Activated gamma-delta T cell treated with anti-CD3 and anti-CD28 coated beads, Interleukin-2, amount 50 U/mL, for 16 hours (primary cell): ENCODE data around the gene STYXL2.

Experiments
- DNase-seq: peaks from one replicate; pipeline ENCODE4 v3.0.0-alpha.2; 2020; ENCODE audit warnings: low read depth

STYXL2 gene

GRCh38 chr1:167081594-167082156 lies 12.2 kb upstream of the STYXL2 start:
- DNase-seq: no peak

- no peak for DNase-seq
Observed at GRCh38 chr1:167082511-167083027, 11.3 kb upstream of the STYXL2 start.

DNA sequence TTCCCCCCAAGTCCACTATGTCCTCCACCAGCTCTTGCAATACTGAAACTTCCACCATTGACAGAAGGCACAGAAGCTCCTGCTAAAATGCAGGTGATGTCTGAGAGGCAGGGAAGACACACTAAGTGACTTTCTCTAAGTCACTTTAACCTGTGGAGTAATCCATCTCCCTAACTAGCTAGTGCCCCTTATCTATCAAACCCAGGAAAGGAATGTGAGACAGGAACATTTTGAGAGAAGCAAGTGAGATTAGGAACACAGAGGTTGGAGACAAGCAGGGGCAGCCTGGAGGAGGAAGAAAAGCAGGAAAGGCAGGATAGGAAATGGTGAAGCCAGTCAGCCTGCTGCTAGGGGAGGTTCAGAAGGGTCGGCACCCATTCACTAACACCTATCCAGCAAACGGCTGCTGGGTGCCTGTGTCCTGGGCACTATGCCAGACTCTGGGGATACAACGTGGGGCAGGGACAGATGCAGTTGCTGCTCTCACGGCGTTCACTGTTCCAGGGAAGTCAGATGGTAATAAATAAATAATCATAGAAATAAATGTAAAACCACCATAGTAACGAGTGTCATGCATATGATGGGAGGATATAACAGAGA lies 10.7 kb upstream of the STYXL2 start:
- DNase-seq: no peak

- no peak for DNase-seq
Observed at GRCh38 chr1:167083871-167084270, 10.0 kb upstream of the STYXL2 start.

DNA sequence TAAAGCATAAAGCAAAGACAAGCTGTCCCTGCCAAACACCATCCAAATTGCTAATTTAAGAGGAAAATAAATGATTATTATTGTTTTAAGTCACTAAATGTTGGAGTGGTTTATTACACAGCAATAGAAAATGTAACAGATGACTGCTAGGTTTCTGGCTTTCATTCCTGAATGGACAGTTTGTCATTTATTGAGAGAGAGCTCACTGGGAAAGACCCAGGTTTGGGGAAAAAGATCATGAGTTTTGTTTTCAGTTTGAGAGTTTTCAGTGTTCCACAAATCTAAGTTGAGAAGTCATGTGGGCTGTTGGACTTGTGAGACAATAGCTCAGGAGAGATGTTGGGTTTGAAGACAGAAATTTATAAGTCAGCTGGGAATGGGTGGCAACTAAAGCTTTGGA lies 9.1 kb upstream of the STYXL2 start:
- no peak for DNase-seq

- no peak for DNase-seq
Observed at GRCh38 chr1:167086033-167086432, 7.8 kb upstream of the STYXL2 start.

- no peak for DNase-seq
Observed at GRCh38 chr1:167086768-167087167, 7.1 kb upstream of the STYXL2 start.

DNA sequence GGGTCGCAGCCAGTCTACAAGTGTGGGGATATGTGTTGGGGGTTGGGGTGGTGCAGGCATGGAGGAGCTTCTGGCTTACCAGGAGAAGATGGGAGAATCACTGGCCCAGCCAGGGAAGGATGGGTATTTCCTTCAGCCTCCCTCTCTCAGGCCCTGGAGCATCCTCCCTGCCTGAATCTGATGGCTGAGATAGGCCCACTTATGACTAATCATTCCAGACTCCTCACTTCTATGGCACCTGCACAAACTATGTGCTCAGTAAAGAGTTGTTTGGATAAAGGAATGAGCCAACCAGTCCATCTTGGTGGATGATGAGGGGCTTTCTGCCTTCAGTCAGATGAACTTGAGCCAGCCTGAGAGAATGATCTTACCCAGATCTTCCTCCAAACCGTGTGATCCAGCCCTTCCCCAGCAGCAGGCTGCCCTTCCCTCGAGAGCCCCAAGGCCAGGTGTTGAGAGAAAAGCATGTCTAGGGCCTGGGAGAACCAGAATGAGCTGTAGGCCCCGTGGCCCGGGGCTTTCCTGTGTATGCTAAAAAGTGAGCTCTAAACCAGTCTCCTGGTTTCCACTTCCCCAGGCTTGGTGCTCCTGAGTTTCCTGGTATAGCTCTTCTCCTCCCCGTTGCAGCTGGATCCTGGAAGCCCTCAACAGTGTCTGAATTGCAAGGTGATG lies 5.0 kb upstream of the STYXL2 start:
- no peak for DNase-seq

DNA sequence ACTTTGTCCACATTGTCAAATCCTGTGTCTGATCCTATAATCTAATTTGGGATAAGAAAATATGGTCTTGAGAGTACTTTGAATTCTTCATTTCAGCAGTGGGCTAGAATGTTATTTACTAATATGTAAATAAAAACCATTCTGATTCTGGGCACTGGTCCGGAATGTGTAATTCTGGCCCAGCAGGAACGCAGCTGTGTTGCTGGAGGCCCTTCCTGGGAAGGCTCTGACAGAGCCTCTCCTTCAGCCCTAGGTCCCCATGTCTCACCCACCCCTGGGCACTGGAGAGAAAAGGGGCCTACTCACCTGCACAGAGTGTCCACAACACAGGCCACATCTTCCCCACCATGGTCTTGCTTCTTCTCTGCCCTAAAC lies 3.9 kb upstream of the STYXL2 start:
- DNase-seq: no peak

DNA sequence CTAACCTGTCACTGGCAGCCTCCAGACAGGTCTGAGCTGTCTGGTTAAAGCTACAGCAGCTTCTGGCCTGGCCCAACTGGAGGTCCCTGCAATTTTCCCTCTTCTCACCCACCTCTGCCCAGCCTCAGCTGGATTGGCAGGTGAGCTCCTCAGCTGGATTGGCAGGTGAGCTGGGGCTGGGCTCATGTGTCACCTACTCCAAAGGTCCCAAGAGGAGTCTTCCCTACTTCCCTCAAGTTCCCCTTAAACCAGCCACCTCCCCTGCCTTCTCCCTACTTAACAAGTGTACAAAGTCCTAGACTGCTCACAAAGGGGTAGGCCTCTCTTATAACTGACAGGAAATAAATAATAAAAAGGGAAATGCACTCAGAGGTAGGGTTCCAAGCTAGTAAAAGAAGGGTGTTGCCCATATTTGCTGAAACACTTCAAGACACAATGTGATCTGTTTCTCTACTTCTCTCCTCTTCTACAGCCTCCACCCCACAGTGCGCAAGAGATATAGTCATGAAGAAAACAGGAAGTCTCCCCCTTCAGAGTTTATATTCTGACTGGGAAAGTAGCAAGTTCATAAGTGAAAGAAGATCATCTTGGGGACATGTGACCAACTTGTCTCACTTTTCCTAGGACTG lies 3.4 kb upstream of the STYXL2 start, which contains the start of gene GPA33:
Gene GPA33 (minus strand): TSS at position 64 of the 629 bp plus-strand sequence. CDS start 90 bp downstream, outside the sequence.
- no peak for DNase-seq

DNA sequence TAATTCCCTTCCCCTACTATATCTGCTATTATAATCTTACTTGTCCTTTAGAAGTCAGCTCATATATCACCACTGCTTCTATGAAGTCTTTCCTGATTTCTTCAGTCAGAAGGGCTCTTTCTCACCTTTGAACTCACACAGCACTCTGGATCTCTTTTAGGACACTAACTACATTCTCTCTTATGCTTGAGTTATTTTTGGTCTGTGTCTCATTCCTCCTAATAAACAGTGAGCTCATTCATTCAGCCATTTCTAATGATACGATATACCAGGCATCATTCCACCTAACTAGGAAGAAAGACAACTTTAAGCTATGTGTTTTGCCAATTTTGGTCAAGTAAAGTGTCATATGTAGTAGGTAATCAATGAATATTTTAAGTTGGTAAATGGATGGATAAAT lies 1.2 kb upstream of the STYXL2 start:
- no peak for DNase-seq

DNA sequence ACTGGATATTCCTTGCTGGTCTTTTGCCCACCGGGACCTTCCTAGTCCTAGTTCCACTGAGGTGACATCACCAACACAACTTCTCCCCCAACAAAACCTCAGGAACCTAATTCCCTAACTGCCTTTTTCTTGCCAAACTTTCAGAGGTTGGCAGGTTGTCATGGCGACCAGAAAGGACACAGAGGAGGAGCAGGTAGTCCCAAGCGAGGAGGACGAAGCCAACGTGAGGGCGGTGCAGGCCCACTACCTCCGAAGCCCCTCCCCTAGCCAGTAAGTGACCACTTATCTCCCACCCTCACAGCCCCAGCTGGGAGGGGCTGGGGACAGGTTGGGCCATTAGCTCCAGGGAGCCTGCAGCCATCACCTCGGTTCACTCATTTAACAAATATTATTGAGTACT lies 815 bp downstream of the STYXL2 start:
- DNase-seq: no peak

DNA sequence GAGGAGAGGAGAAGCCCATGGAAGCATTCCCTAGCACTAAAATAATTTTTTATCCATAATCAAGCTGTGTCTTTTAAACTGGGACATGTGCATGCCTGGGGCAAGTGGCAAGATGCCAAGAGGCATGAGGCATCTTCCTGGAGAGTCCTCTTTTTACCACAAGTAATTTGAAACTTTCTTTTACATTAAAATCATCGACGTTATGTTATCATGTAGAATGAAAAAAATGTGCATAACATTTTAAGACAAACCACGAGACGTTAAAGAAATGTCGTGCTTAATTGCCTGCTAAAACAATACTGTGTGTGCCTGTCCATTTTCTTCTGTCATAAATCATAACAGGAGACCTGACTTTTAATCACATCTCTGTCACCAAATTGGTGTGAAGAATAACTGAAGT lies 1.5 kb downstream of the STYXL2 start:
- no peak for DNase-seq

- DNase-seq: no peak
Observed at GRCh38 chr1:167099851-167100250, 6.0 kb downstream of the STYXL2 start.

DNA sequence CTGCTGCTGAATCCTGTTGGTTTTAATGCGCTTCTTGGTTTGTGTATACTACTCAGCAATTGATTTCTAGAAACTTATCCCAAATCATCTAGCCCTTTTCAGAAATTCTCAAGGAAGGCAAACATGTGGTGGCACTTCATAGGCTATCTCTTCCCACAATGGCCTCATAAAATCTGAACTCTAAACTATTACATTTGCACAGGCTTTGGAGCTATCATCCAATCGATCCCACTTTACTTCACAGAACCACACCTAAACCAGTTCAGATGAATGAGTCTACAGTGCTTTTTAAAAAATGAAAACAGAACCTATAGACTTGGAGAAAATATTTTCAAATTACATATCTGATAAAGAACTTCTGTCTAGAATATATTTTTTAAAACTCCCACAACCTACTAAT lies 6.9 kb downstream of the STYXL2 start:
- no peak for DNase-seq

DNA sequence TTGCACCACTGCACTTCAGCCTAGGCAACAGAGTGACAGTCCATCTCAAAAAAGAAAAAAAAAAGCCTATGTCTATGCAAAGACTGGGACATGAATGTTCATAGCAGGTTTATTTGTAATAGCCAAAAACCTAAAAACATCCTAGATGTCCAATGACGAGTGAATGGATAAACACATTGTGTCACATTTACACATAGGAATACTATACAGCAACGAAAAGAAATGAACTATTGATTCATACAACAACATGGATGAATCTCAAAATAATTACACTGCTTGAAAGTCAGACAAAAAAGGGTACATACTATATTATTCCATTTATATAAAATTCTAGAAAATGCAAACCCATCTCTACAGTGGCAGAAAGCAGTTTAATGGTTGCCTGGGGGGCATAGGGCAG lies 7.9 kb downstream of the STYXL2 start:
- no peak for DNase-seq

- no peak for DNase-seq
Observed at GRCh38 chr1:167102906-167103573, 9.2 kb downstream of the STYXL2 start.

DNA sequence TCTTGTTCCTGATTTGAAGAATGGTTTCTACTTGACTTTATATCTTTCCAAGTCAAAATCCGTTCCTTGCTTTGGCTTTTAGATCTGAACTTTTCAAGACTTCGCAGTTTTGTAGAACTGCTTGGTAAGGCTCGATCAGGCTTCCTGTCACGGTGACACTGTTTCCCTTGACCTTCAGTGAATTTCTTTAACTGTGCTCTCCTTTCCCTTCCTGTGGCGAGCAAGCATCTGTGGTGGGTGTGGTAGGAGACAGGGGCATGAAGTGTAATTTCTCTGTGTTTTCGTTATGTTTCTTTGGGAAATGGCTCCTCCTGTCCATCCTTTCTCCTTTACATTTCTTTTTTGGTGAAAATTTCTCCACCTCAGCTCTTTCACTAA lies 10.4 kb downstream of the STYXL2 start:
- no peak for DNase-seq

DNA sequence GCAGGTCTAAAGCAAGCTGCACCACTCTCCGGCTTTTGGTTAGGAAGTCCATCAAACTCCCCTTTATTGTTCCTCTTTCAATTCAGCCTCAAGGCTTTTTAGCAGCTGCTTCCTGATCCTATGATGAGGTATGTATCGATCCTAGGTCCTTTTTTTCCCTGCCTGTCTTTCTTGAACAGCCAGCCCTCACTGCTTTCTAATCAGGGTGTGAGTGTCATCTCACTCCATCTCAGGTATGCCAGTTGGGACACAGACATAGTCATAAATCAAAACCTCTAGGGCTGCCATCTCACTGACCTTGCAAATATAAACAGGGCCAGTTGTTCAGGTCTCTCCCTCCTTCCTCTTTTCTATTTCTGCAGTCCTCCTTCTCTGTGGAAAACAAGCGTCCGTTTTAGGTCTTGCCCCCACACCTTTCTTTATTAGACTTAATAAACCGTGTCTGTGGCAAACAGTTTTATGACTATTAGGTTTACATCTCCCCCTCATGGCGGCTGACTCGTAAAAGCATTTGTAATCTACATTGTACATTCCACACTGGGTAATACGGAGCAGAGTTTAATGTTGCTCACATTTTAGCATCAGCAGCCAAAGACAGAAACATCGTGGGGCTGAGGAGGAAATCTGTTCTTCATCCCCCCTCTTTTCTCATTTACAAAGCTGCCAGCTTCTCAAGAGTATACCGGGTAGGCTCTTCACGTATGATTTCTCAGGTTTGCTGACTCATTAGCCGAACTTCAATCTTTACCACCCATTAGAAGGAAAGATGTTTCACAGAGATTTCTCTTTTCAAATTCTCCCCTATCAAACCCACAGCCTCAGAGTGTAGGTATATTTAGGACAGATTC lies 11.6 kb downstream of the STYXL2 start:
- no peak for DNase-seq

- no peak for DNase-seq
Observed at GRCh38 chr1:167106119-167106461, 12.2 kb downstream of the STYXL2 start.

GRCh38 chr1:167107456-167107855 lies 13.6 kb downstream of the STYXL2 start:
- DNase-seq: no peak

DNA sequence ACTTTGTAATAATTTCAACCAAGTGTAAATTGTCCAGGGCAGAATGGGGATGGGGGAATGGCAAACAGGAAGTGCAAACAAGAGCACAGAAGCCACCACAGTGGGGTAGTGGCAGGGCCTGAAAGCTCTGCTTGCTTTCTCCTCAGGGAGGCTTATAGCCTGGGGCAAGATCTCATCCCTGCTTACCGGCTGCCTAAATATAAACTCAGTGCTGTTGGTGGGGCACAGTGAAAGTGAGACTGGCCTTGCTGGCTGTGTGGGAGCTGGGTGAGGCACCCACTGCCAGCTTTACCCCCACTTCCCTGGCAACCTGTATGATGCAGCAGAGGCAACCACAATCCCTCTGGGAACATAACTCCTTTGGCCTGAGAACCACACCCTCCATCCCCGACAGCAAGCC lies 15.2 kb downstream of the STYXL2 start:
- no peak for DNase-seq
